Measurements from ENCODE around the gene GJA10. TPM values are rescaled to one million over a fixed set of nuclear protein-coding genes. Genes with fewer than 3 reads are reported as not detected.

The GJA10 gene
- total RNA-seq, 2 experiments from 2014 or later = not detected

- no peak for TF ChIP-seq CTCF (IDR thresholded peaks at IDR 0.05)
- peaks cover 5% of the 10 kb centered on the region for H3K4me1 Mint-ChIP-seq (ENCODE audit: low read depth)
- POLR2A ChIA-PET = no interaction called here
- no peak for ATAC-seq
- CTCF ChIA-PET = interaction anchor here (0.8 kb wide), 1 partner anchor 8 kb away, joined by 3 read pairs; no protein-coding TSS in a partner anchor
- DNase-seq = no peak
- H3K9me3 Mint-ChIP-seq = peaks cover 13% of the 10 kb centered on the region
- no peak overlapping the region for H3K4me3 Mint-ChIP-seq
- intact Hi-C loops (cut with micrococcal nuclease) = no loop called here
- no peak overlapping the region for H3K27ac Mint-ChIP-seq
- H3K27me3 Mint-ChIP-seq = no peaks in the 10 kb centered on the region
- H3K36me3 Mint-ChIP-seq (ENCODE audit: low read depth) = no peaks in the 10 kb centered on the region
Measured at GRCh38 chr6:89917801-89918366, 23.6 kb downstream of the GJA10 start.

GRCh38 chr6:89921197-89921596, 26.9 kb downstream of the GJA10 start:
- DNase-seq = no peak
- ATAC-seq = no peak
- CTCF ChIA-PET = interaction anchor here (2.2 kb wide), 1 partner anchor 19 kb away, joined by 8 read pairs; no protein-coding TSS in a partner anchor

GRCh38 chr6:89921691-89922090, 27.4 kb downstream of the GJA10 start:
- no peak overlapping the region for H3K4me3 Mint-ChIP-seq

More at GRCh38 chr6:89921197-89921596, 26.9 kb downstream of the GJA10 start:
- Mint-ChIP-seq H3K9me3 (peaks cover 12% of the 10 kb centered on the region), H3K27me3 (no peaks in the 10 kb centered on the region), H3K27ac (no peak overlapping the region), H3K36me3 (ENCODE audit: low read depth) (no peaks in the 10 kb centered on the region), H3K4me1 (ENCODE audit: low read depth) (peaks cover 4% of the 10 kb centered on the region), H3K4me3 (no peak overlapping the region)
- no peak for TF ChIP-seq CTCF (IDR thresholded peaks at IDR 0.05)
- intact Hi-C loops (cut with micrococcal nuclease) = no loop called here
- POLR2A ChIA-PET = interaction anchor here (1.1 kb wide), 1 partner anchor 12 kb away, joined by 3 read pairs; no protein-coding TSS in a partner anchor

GRCh38 chr6:89924231-89924630, 30.0 kb downstream of the GJA10 start:
- ATAC-seq (no peak), DNase-seq (no peak)
- H3K27ac Mint-ChIP-seq = no peak overlapping the region
- intact Hi-C loops (cut with micrococcal nuclease) = no loop called here
- H3K4me1 Mint-ChIP-seq (ENCODE audit: low read depth) = peaks cover 34% of the 10 kb centered on the region
- H3K9me3 Mint-ChIP-seq = no peaks in the 10 kb centered on the region
- POLR2A ChIA-PET = no interaction called here
- no peak for TF ChIP-seq CTCF (IDR thresholded peaks at IDR 0.05)
- no peaks in the 10 kb centered on the region for H3K27me3 Mint-ChIP-seq
- H3K36me3 Mint-ChIP-seq (ENCODE audit: low read depth) = peaks cover 25% of the 10 kb centered on the region
- CTCF ChIA-PET = interaction anchor here (1.6 kb wide), 1 partner anchor 555 kb away, joined by 3 read pairs; no protein-coding TSS in a partner anchor
- no peak overlapping the region for H3K4me3 Mint-ChIP-seq

More at GRCh38 chr6:89921691-89922090, 27.4 kb downstream of the GJA10 start:
- Mint-ChIP-seq H3K4me1 (ENCODE audit: low read depth) (peaks cover 8% of the 10 kb centered on the region), H3K36me3 (ENCODE audit: low read depth) (peaks cover under 1% of the 10 kb centered on the region), H3K9me3 (peaks cover 8% of the 10 kb centered on the region), H3K27ac (no peak overlapping the region), H3K27me3 (no peaks in the 10 kb centered on the region)
- no peak for DNase-seq
- ATAC-seq = no peak
- TF ChIP-seq CTCF (IDR thresholded peaks at IDR 0.05) = no peak
- POLR2A ChIA-PET = no interaction called here
- intact Hi-C loops (cut with micrococcal nuclease) = no loop called here
- CTCF ChIA-PET = interaction anchor here (2.2 kb wide), 1 partner anchor 19 kb away, joined by 8 read pairs; no protein-coding TSS in a partner anchor

- ATAC-seq = peak; percentile 20
Measured at GRCh38 chr6:89925826-89926225, 31.6 kb downstream of the GJA10 start.

More at GRCh38 chr6:89925826-89926225, 31.6 kb downstream of the GJA10 start:
- intact Hi-C loops (cut with micrococcal nuclease) = no loop called here
- H3K4me3 Mint-ChIP-seq = no peak overlapping the region
- no peaks in the 10 kb centered on the region for H3K9me3 Mint-ChIP-seq
- H3K27ac Mint-ChIP-seq = no peak overlapping the region
- ChIA-PET POLR2A (no interaction called here), CTCF (no interaction called here)
- H3K4me1 Mint-ChIP-seq (ENCODE audit: low read depth) = peaks cover 48% of the 10 kb centered on the region
- DNase-seq = no peak
- no peaks in the 10 kb centered on the region for H3K27me3 Mint-ChIP-seq
- peaks cover 39% of the 10 kb centered on the region for H3K36me3 Mint-ChIP-seq (ENCODE audit: low read depth)
- no peak for TF ChIP-seq CTCF (IDR thresholded peaks at IDR 0.05)
